H1 (cell line): ENCODE data around the gene MCM7. TPM values are rescaled to one million over a fixed set of nuclear protein-coding genes. Genes with fewer than 3 reads are reported as not detected.

Experiments
- CTCF ChIA-PET: fragments of 300-600 bp; sonication (Branson Sonifier 250); formaldehyde crosslinking; loops from one replicate; lab custom pipeline; 2021; ENCODE audit not compliant: partially characterized antibody; lab: Charles Lee
- POLR2A ChIA-PET: fragments of 300-600 bp; sonication (Branson Sonifier 250); formaldehyde crosslinking; loops from one replicate; lab custom pipeline; 2021; ENCODE audit warnings: inconsistent platforms; ENCODE audit not compliant: partially characterized antibody; lab: Charles Lee
- DNase-seq, 2 experiments: peaks; one replicate each; pipeline versions ENCODE4 v3.0.0 to v3.0.0-alpha.2; 2010 to 2022; ENCODE audit warnings: low spot score in 2 of 2, low read depth in 1 of 2, mixed read lengths in 1 of 2
- FAIRE-seq: peaks from 2 replicates; lab custom pipeline; 2011; peaks lifted over from hg19 to GRCh38; lab: Jason Lieb, UNC
- H2AFZ ChIP-seq: 2 replicates; pipeline ENCODE4 v1.8.1; 2012; ENCODE audit warnings: low read length, inconsistent platforms
- H2AK5ac ChIP-seq: 2 replicates; pipeline ENCODE4 v1.6.1; 2013; ENCODE audit warnings: low read depth, low read length
- H2BK120ac ChIP-seq: replicated peaks from 2 replicates; pipeline ENCODE3; 2013; ENCODE audit warnings: low read depth, low read length, inconsistent platforms
- H2BK12ac ChIP-seq: 2 replicates; pipeline ENCODE4 v1.6.1; 2013; ENCODE audit warnings: low read depth, low read length
- H2BK15ac ChIP-seq: 2 replicates; pipeline ENCODE4 v1.6.1; 2013; ENCODE audit warnings: low read length
- H2BK20ac ChIP-seq: 2 replicates; pipeline ENCODE4 v1.6.1; 2013; ENCODE audit warnings: low read length
- H2BK5ac ChIP-seq: 2 replicates; pipeline ENCODE4 v1.6.1; 2013; ENCODE audit warnings: low read depth, low read length
- H3K14ac ChIP-seq: 2 replicates; pipeline ENCODE4 v1.6.1; 2013; ENCODE audit warnings: inconsistent platforms; ENCODE audit not compliant: insufficient read length
- H3K18ac ChIP-seq: 2 replicates; pipeline ENCODE4 v1.6.1; 2013; ENCODE audit warnings: low read length; ENCODE audit errors: extremely low read depth
- H3K23ac ChIP-seq: 2 replicates; pipeline ENCODE4 v1.6.1; 2013; ENCODE audit warnings: inconsistent platforms; ENCODE audit not compliant: insufficient read length
- H3K23me2 ChIP-seq: 2 replicates; pipeline ENCODE4 v1.6.1; 2013; ENCODE audit warnings: low read depth, low read length
- H3K27ac ChIP-seq: 2 replicates; pipeline ENCODE4 v1.6.1; 2011; ENCODE audit warnings: low read depth, low read length, inconsistent platforms
- H3K27me3 ChIP-seq, 4 experiments: replicated peaks in 1 of 4; 1 replicate in 1 of 4; 2 replicates in 3 of 4; pipeline versions ENCODE4 v1.6.1 to v1.8.1; 2011 to 2013; ENCODE audit warnings: low read length in 3 of 4, mild to moderate bottlenecking in 3 of 4, inconsistent platforms in 2 of 4, mixed read lengths in 2 of 4, moderate library complexity in 1 of 4; ENCODE audit not compliant: control insufficient read depth in 3 of 4, insufficient read depth in 3 of 4; ENCODE audit errors: extremely low read depth in 1 of 4
- H3K36me3 ChIP-seq, 4 experiments: 2 replicates each; pipeline versions ENCODE4 v1.6.1 to v1.8.1; 2011 to 2013; ENCODE audit warnings: mild to moderate bottlenecking in 4 of 4, low read length in 3 of 4, moderate library complexity in 2 of 4, control low read depth in 1 of 4, inconsistent platforms in 1 of 4; ENCODE audit not compliant: insufficient read depth in 4 of 4, control insufficient read depth in 2 of 4
- H3K4ac ChIP-seq: replicated peaks from 2 replicates; pipeline ENCODE3; 2013; ENCODE audit warnings: low read length, low read depth, mixed read lengths, inconsistent platforms; ENCODE audit not compliant: insufficient read length
- H3K4me1 ChIP-seq, 4 experiments: replicated peaks in 1 of 4; 1 replicate in 1 of 4; 2 replicates in 3 of 4; pipeline versions ENCODE4 v1.6.1 to v1.8.1; 2011 to 2013; ENCODE audit warnings: low read length in 3 of 4, inconsistent platforms in 2 of 4, mixed read lengths in 1 of 4; ENCODE audit not compliant: insufficient read depth in 4 of 4, control insufficient read depth in 3 of 4
- H3K4me2 ChIP-seq, 2 experiments: 2 replicates each; pipeline versions ENCODE4 v1.6.1 to v1.8.1; 2011 to 2013; ENCODE audit warnings: low read depth in 2 of 2, low read length in 2 of 2, control low read depth in 1 of 2, inconsistent platforms in 1 of 2, mild to moderate bottlenecking in 1 of 2; ENCODE audit not compliant: insufficient read depth in 1 of 2
- H3K4me3 ChIP-seq, 4 experiments: fragments of 200-600, 300-600 bp in 1 of 4; sonication (generic), shearing (Covaris generic), sonication (Bioruptor Twin) in 1 of 4; 2 replicates each; pipeline versions ENCODE4 v1.5.1 to v1.8.1; 2011 to 2016; ENCODE audit warnings: low read length in 4 of 4, low read depth in 3 of 4, control low read depth in 2 of 4, inconsistent platforms in 2 of 4, mild to moderate bottlenecking in 2 of 4, mixed read lengths in 1 of 4, moderate library complexity in 1 of 4; ENCODE audit not compliant: insufficient read depth in 2 of 4; ENCODE audit errors: extremely low read depth in 1 of 4
- H3K56ac ChIP-seq: replicated peaks from 2 replicates; pipeline ENCODE3; 2013; ENCODE audit warnings: low read depth, mild to moderate bottlenecking, mixed read lengths, low read length, inconsistent platforms; ENCODE audit not compliant: insufficient read length
- H3K79me1 ChIP-seq: 2 replicates; pipeline ENCODE4 v1.6.1; 2013; ENCODE audit warnings: low read depth, low read length, control low read depth
- H3K79me2 ChIP-seq, 2 experiments: 2 replicates each; pipeline versions ENCODE4 v1.6.1 to v1.8.1; 2012 to 2013; ENCODE audit warnings: low read length in 2 of 2, mild to moderate bottlenecking in 2 of 2, inconsistent platforms in 1 of 2; ENCODE audit not compliant: insufficient read depth in 2 of 2, control insufficient read depth in 1 of 2
- H3K9ac ChIP-seq, 4 experiments: replicated peaks in 1 of 4; 1 replicate in 1 of 4; 2 replicates in 3 of 4; pipeline versions ENCODE4 v1.6.1 to v1.8.1; 2011 to 2013; ENCODE audit warnings: low read depth in 3 of 4, low read length in 3 of 4, control low read depth in 2 of 4, mild to moderate bottlenecking in 2 of 4, moderate library complexity in 2 of 4, inconsistent platforms in 1 of 4; ENCODE audit errors: extremely low read depth in 1 of 4
- H3K9me3 ChIP-seq, 2 experiments: 2 replicates each; pipeline versions ENCODE4 v1.6.1 to v1.8.1; 2012 to 2013; ENCODE audit warnings: mild to moderate bottlenecking in 2 of 2, moderate library complexity in 2 of 2, control low read depth in 1 of 2, inconsistent platforms in 1 of 2, low read depth in 1 of 2, low read length in 1 of 2, mixed read lengths in 1 of 2; ENCODE audit not compliant: insufficient read depth in 2 of 2
- H4K20me1 ChIP-seq, 2 experiments: replicated peaks in 1 of 2; 2 replicates each; pipeline versions ENCODE3 to v1.8.1; 2011 to 2013; ENCODE audit warnings: inconsistent platforms in 2 of 2, low read length in 2 of 2, mild to moderate bottlenecking in 1 of 2; ENCODE audit not compliant: insufficient read depth in 2 of 2, control insufficient read depth in 1 of 2
- H4K5ac ChIP-seq: 2 replicates; pipeline ENCODE4 v1.6.1; 2013; ENCODE audit warnings: low read length, low read depth, mixed read lengths, inconsistent platforms; ENCODE audit not compliant: insufficient read length
- H4K8ac ChIP-seq: 2 replicates; pipeline ENCODE4 v1.8.0; 2013; ENCODE audit warnings: mild to moderate bottlenecking, moderate library complexity, low read length, inconsistent platforms; ENCODE audit not compliant: insufficient read depth; ENCODE audit errors: extremely low read depth
- H4K91ac ChIP-seq: replicated peaks from 2 replicates; pipeline ENCODE3; 2013; ENCODE audit warnings: low read length, mixed read lengths, inconsistent platforms; ENCODE audit not compliant: insufficient read length
- ATF2 ChIP-seq: IDR thresholded peaks from 2 replicates; pipeline ENCODE4 v1.6.1; 2012; ENCODE audit warnings: low read length, inconsistent platforms
- JUND ChIP-seq: IDR thresholded peaks from 2 replicates; pipeline ENCODE4 v1.6.1; 2011; ENCODE audit warnings: mild to moderate bottlenecking, improper control_type of control experiment, low read length
- NRF1 ChIP-seq: IDR thresholded peaks from 2 replicates; pipeline ENCODE4 v1.6.1; 2011; ENCODE audit warnings: mild to moderate bottlenecking, low read depth, low read length, improper control_type of control experiment
- RXRA ChIP-seq: IDR thresholded peaks from 2 replicates; pipeline ENCODE4 v1.6.1; 2011; ENCODE audit warnings: low read depth, mild to moderate bottlenecking, low read length, moderate library complexity; ENCODE audit not compliant: insufficient read depth
- YY1 ChIP-seq: IDR thresholded peaks from 2 replicates; pipeline ENCODE4 v1.6.1; 2011; ENCODE audit warnings: low read depth, mild to moderate bottlenecking, low read length
- WGBS, 2 experiments: shearing (Covaris generic) in 1 of 2; methylation state at CpG; one replicate each; pipeline versions ENCODE4 v1.1.6 to v1.1.7; 2013 to 2015; ENCODE audit warnings: low lambda C conversion rate in 2 of 2, mixed read lengths in 2 of 2, inconsistent platforms in 1 of 2, low coverage in 1 of 2, missing lambda C conversion rate in 1 of 2; ENCODE audit not compliant: insufficient replicate concordance in 2 of 2, insufficient coverage in 1 of 2, insufficient read length in 1 of 2; ENCODE audit errors: extremely low coverage in 1 of 2, missing lambda C conversion rate in 1 of 2; 5-methylcytosine and 5-hydroxymethylcytosine counted together
- polyA plus RNA-seq, 7 experiments: library from polyadenylated mRNA; depleted of rRNA in 3 of 7; stranded (reverse) in 5 of 7; unstranded in 2 of 7; fragments of >200 nt in 5 of 7; fragments of 200-250 nt in 2 of 7; gene quantifications; 1 replicate in 5 of 7; 2 replicates in 1 of 7; 4 replicates in 1 of 7; pipeline versions ENCODE4 v1.2.1 to v1.2.3, GENCODE V29; 2011 to 2013; ENCODE audit warnings: missing spikeins in 2 of 7, mixed read lengths in 2 of 7
- total RNA-seq: library from RNA; stranded (reverse); fragmentation: NEBNext Ultra II Directional; extraction: Animal tissue kit (Norgen Biotek cat#: 25700); gene quantifications from 2 replicates; pipeline ENCODE4 v1.2.1, GENCODE V29; 2021

MCM7 gene
- total and polyA plus RNA-seq, 2 of the 8 experiments (the other 6 are each of a cell fraction or from before 2014, with no cell fraction given), result 313 to 344 TPM

- H2BK12ac ChIP-seq, result no peak overlapping the region
- DNase-seq (no peak), FAIRE-seq (no peak)
- H3K4me1 ChIP-seq, result peaks cover 0 to 4% (median under 1%) of the 10 kb centered on the region in 4 experiments; a peak in 2 of 7 replicates
- peaks cover 3% of the 10 kb centered on the region for H3K23me2 ChIP-seq
- no peak overlapping the region for H2BK5ac ChIP-seq
- no peak overlapping the region for H2BK15ac ChIP-seq
- peak overlapping the region in 3 of 4 experiments; percentile 1 to 79 (median 16); a peak in 5 of 8 replicates for H3K4me3 ChIP-seq
- no peak overlapping the region for H3K27ac ChIP-seq
- peaks cover 2 to 8% (median 5%) of the 10 kb centered on the region in 4 experiments; a peak in 5 of 8 replicates for H3K36me3 ChIP-seq
- ChIA-PET CTCF (interaction anchor here (0.7 to 10.2 kb wide), 4 partner anchors 11 to 69 kb away, joined by 3 to 108 read pairs (median 8); no protein-coding TSS in a partner anchor), POLR2A (interaction anchor here (0.7 to 2.8 kb wide), 21 partner anchors 8 to 63 kb away, joined by 3 to 45 read pairs (median 5); partner anchors contain the start of genes AP4M1, COPS6, GAL3ST4 and GPC2)
- no peak overlapping the region for H3K4ac ChIP-seq
- H3K79me2 ChIP-seq, result peaks cover 0 to 12% of the 10 kb centered on the region in 2 experiments; a peak in 2 of 4 replicates
- no peak overlapping the region for H3K23ac ChIP-seq
- H2AK5ac ChIP-seq, result no peak overlapping the region
- peak overlapping the region; percentile 28; the same call in 1 of the 2 replicates for H2AFZ ChIP-seq
- 75% methylated on average over 14 of the region's 14 CpGs; no CpG with 5 or more reads in 1 of the 2 experiments for WGBS, 2 experiments
- no peak overlapping the region for H2BK20ac ChIP-seq
- H4K5ac ChIP-seq, result peak overlapping the region; percentile 34
- H3K18ac ChIP-seq, result no peak overlapping the region
- H4K8ac ChIP-seq, result 0 out of 2 replicates have a peak overlapping the region, but pooled peaks have one; percentile 39
- H3K79me1 ChIP-seq, result no peaks in the 10 kb centered on the region; the same call in 1 of the 2 replicates
- no peak overlapping the region for H3K14ac ChIP-seq
- no peak overlapping the region for H4K91ac ChIP-seq
- no peaks in the 10 kb centered on the region for H3K27me3 ChIP-seq
- no peak overlapping the region for H2BK120ac ChIP-seq
- peak overlapping the region; percentile 55 to 65 for H3K4me2 ChIP-seq
- peaks cover 1 to 3% of the 10 kb centered on the region in 2 experiments for H4K20me1 ChIP-seq
- H3K9ac ChIP-seq, result peak overlapping the region in 1 of 4 experiments; percentile 16; a peak in 1 of 7 replicates
- H3K56ac ChIP-seq, result peak overlapping the region; percentile 8
- H3K9me3 ChIP-seq, result no peaks in the 10 kb centered on the region
- no peak for TF ChIP-seq RXRA
- TF ChIP-seq YY1, result no peak
- no peak for TF ChIP-seq JUND
- TF ChIP-seq ATF2, result no peak
- no peak for TF ChIP-seq NRF1
Measured at GRCh38 chr7:100148225-100148558, 47.0 kb upstream of the MCM7 start.
